Measurements from ENCODE around the gene CHD6.

Gene CHD6

DNA sequence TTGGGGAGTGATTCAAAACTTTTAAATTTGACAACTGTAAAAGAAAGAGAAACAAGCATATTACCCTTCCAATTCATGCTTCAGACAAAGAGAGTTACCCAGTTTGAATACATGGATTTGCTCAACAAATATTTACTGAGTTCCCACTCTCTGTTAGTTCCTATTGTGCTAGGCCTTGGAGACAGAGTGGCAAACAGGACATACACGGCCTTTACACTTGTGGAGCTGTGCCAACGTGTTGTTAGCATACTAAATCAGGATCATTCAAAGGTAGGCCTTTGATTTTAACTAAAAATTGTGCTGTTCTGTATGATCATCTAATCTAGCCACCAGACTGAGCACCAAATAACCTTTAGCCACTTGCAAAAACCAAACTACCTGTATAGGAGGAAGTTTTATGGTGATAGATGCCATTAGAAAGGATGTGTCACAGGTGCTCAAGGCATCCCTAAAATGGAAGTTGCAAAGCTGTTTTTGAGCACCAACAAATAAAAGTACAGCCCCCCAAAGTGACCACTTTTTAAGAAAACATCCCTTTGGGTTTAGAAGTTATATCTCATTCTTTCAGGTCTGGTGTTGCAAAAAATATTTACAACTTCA lies 84.5 kb downstream of the CHD6 start:
- 86 to 94% methylated on average over 2 of the region's 2 CpGs for WGBS, 2 experiments
- Histone ChIP-seq H3K27me3 (ENCODE audit: control insufficient read depth, insufficient read depth, low read length, poor library complexity, severe bottlenecking) (no peaks in the 10 kb centered on the region), H3K4me1 (ENCODE audit: control insufficient read depth, insufficient read depth, low read length) (no peaks in the 10 kb centered on the region), H3K36me3 (ENCODE audit: control insufficient read depth, insufficient read depth, low read length) (peaks cover 10% of the 10 kb centered on the region), H3K9me3 (ENCODE audit: control insufficient read depth, low read length) (peaks cover 3% of the 10 kb centered on the region), H3K4me3 (ENCODE audit: insufficient read depth, low read depth, low read length) (no peak overlapping the region), H3K27ac (ENCODE audit: insufficient read depth, low read depth, low read length, poor library complexity, severe bottlenecking) (no peak overlapping the region)

DNA sequence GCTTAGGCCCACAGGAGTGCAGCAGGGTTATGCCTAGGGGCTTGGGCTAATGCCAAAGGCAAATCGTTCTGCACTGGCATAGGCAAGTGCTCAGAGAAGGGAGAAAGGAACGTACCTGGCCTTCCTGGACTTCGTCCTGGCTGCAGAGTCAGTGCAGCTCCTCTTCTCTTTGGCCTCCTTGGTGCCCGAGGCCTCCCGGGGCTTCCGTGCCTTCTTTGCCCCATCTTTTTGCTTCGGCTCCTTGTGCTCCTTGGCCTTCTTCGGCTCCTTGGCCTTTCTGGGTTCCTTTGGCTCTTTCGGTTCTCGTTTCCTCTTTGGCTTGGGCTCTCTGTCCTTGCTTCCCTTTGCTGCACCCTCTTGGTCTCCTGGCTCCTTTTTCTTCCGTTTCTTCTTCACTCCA lies 85.2 kb downstream of the CHD6 start:
- peaks cover 3% of the 10 kb centered on the region for H3K9me3 ChIP-seq (ENCODE audit: control insufficient read depth, low read length)
- peaks cover 10% of the 10 kb centered on the region for H3K36me3 ChIP-seq (ENCODE audit: control insufficient read depth, insufficient read depth, low read length)
- H3K4me1 ChIP-seq (ENCODE audit: control insufficient read depth, insufficient read depth, low read length), result no peaks in the 10 kb centered on the region
- H3K27me3 ChIP-seq (ENCODE audit: control insufficient read depth, insufficient read depth, low read length, poor library complexity, severe bottlenecking), result no peaks in the 10 kb centered on the region
- H3K4me3 ChIP-seq (ENCODE audit: insufficient read depth, low read depth, low read length), result no peak overlapping the region
- WGBS, 2 experiments, result 95% methylated on average over 11 of the region's 11 CpGs
- no peak overlapping the region for H3K27ac ChIP-seq (ENCODE audit: insufficient read depth, low read depth, low read length, poor library complexity, severe bottlenecking)

DNA sequence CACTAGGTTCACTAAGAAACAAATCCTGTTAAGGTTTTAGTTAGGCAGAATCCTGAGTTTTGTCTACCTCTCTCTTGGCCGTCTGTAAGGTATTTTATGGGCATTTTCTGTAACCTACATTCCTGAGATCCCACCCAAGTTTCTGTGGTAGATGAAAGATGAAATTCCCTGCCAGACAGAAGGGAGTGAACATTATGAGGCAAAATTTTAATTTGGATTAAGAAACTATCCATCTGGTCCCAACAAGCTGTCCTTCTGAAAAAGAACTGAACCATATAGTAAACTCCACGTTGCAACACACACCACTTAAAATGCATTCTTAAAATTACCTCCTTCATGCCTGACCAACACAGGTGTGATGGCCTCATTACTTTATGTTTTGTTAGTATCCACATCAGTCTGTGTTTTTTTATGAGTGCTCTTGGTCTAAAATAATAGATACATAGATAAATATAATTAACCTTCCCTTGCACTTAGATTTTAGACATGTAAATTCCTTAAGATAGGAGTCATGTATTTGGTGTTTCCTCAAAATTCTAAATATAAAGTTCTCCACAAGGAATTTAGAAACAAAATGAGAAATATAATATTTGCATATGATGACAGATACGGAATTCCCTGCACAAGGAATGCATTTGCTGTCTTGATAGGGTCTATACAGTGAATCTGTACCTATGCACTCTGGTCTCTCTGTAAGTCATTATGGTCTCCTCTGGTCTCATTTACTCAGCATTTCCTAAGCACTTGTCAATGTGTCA lies 86.5 kb downstream of the CHD6 start:
- no peaks in the 10 kb centered on the region for H3K9me3 ChIP-seq (ENCODE audit: control insufficient read depth, low read length)
- H3K4me3 ChIP-seq (ENCODE audit: insufficient read depth, low read depth, low read length), result no peak overlapping the region
- 93 to 100% methylated on average over 3 of the region's 3 CpGs for WGBS, 2 experiments
- no peaks in the 10 kb centered on the region for H3K27me3 ChIP-seq (ENCODE audit: control insufficient read depth, insufficient read depth, low read length, poor library complexity, severe bottlenecking)
- no peak overlapping the region for H3K27ac ChIP-seq (ENCODE audit: insufficient read depth, low read depth, low read length, poor library complexity, severe bottlenecking)
- H3K36me3 ChIP-seq (ENCODE audit: control insufficient read depth, insufficient read depth, low read length), result peaks cover 10% of the 10 kb centered on the region
- H3K4me1 ChIP-seq (ENCODE audit: control insufficient read depth, insufficient read depth, low read length), result no peaks in the 10 kb centered on the region

DNA sequence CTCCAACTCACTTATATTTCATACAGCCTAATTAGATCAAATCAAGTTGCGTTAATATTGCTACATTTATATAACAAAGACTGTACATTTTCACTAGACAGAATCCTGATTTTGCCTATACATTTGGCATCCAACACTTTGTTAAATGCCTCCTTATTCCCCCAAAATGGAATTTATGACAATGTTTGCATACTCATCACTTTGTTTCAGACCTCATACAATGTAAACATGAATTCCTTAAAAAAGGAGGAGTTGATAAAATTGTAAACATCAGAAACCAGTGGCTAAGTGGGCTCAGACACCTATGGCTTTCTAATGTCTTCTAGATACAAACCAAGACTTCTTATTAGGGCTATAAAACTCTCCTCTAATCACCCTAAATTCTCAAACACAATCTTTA lies 87.3 kb downstream of the CHD6 start:
- Histone ChIP-seq H3K27ac (ENCODE audit: insufficient read depth, low read depth, low read length, poor library complexity, severe bottlenecking) (no peak overlapping the region), H3K27me3 (ENCODE audit: control insufficient read depth, insufficient read depth, low read length, poor library complexity, severe bottlenecking) (no peaks in the 10 kb centered on the region), H3K4me1 (ENCODE audit: control insufficient read depth, insufficient read depth, low read length) (no peaks in the 10 kb centered on the region), H3K36me3 (ENCODE audit: control insufficient read depth, insufficient read depth, low read length) (peaks cover 10% of the 10 kb centered on the region), H3K4me3 (ENCODE audit: insufficient read depth, low read depth, low read length) (no peak overlapping the region), H3K9me3 (ENCODE audit: control insufficient read depth, low read length) (no peaks in the 10 kb centered on the region)
- 93 to 100% methylated on average over 1 of the region's 1 CpG for WGBS, 2 experiments

DNA sequence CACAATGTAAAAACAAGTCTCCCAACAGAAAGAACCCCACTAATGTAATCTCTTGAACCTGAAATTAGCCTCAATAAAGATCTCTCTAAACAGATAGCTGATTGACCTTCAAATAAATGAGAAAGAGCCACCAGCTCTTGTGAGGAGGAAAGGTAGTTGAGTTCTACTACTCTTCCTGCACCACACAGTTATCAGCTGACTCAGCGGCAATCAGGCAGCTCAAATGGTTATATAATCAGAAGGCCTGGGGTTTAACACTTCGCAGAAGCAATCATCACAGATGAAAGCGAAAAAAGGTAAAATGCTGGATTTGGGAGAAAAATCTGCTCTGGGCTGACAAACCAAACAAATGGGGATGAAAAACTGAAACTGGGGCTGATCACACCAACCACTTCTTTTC lies 91.8 kb downstream of the CHD6 start:
- no peak overlapping the region for H3K4me3 ChIP-seq (ENCODE audit: insufficient read depth, low read depth, low read length)
- H3K9me3 ChIP-seq (ENCODE audit: control insufficient read depth, low read length), result no peaks in the 10 kb centered on the region
- H3K36me3 ChIP-seq (ENCODE audit: control insufficient read depth, insufficient read depth, low read length), result peaks cover 2% of the 10 kb centered on the region
- no peak overlapping the region for H3K27ac ChIP-seq (ENCODE audit: insufficient read depth, low read depth, low read length, poor library complexity, severe bottlenecking)
- H3K27me3 ChIP-seq (ENCODE audit: control insufficient read depth, insufficient read depth, low read length, poor library complexity, severe bottlenecking), result no peaks in the 10 kb centered on the region
- H3K4me1 ChIP-seq (ENCODE audit: control insufficient read depth, insufficient read depth, low read length), result no peaks in the 10 kb centered on the region
- 88 to 93% methylated on average over 3 of the region's 3 CpGs for WGBS, 2 experiments

DNA sequence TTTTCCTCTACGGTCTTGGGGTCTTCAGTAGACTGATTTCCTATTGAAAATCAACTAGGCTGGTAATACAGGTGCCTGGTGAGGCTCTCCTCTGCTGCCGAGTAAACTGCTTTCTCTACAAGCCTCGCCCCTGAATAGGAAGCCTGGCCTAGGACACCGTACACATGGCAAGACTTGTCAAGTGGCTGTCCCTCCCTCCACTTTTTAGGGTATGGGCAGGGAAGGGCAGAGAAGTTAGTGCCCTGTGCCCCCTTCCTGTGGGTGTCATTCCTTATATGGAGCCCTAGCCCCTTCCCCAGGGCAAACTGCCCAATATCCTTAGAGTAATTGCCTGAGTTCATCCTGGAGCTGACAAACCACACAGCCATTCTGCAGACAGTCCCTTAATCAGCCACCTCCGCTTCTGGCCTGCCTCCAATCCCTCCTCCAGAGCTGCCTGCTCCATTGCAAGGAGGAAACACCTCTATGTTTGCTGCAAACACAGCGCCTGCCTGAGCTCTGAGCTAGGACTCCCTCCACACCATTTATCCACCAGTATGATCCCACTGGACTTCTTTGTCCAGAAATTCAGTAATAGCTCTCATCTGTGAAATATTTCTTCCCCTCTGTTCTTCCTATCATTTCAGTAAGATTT lies 93.1 kb downstream of the CHD6 start:
- Histone ChIP-seq H3K27me3 (ENCODE audit: control insufficient read depth, insufficient read depth, low read length, poor library complexity, severe bottlenecking) (no peaks in the 10 kb centered on the region), H3K9me3 (ENCODE audit: control insufficient read depth, low read length) (no peaks in the 10 kb centered on the region), H3K4me3 (ENCODE audit: insufficient read depth, low read depth, low read length) (no peak overlapping the region), H3K4me1 (ENCODE audit: control insufficient read depth, insufficient read depth, low read length) (no peaks in the 10 kb centered on the region), H3K36me3 (ENCODE audit: control insufficient read depth, insufficient read depth, low read length) (no peaks in the 10 kb centered on the region), H3K27ac (ENCODE audit: insufficient read depth, low read depth, low read length, poor library complexity, severe bottlenecking) (no peak overlapping the region)
- WGBS, 2 experiments, result 85 to 92% methylated on average over 6 of the region's 6 CpGs

DNA sequence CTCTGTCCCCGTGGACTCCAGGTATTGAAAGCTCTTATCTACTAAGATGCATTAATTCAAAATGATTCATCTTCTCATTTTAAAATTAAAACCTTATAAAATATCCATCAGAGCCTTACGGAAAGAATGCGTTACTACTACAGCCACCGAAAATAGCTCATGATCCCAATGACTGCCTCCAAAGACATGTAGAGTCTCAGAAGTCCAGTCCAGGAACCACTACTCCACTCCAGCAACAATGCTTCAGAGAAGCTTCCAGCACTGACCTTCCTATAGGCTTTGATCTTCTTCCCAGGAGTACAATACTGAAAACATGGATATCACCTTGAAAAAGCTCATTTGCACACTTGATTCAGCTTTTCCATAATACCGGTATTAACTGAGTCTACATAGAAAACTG lies 94.3 kb downstream of the CHD6 start:
- Histone ChIP-seq H3K27ac (ENCODE audit: insufficient read depth, low read depth, low read length, poor library complexity, severe bottlenecking) (no peak overlapping the region), H3K4me3 (ENCODE audit: insufficient read depth, low read depth, low read length) (no peak overlapping the region), H3K36me3 (ENCODE audit: control insufficient read depth, insufficient read depth, low read length) (no peaks in the 10 kb centered on the region), H3K9me3 (ENCODE audit: control insufficient read depth, low read length) (no peaks in the 10 kb centered on the region), H3K27me3 (ENCODE audit: control insufficient read depth, insufficient read depth, low read length, poor library complexity, severe bottlenecking) (no peaks in the 10 kb centered on the region), H3K4me1 (ENCODE audit: control insufficient read depth, insufficient read depth, low read length) (no peaks in the 10 kb centered on the region)
- WGBS, 2 experiments, result 96% methylated on average over 4 to 5 of the region's 5 CpGs

DNA sequence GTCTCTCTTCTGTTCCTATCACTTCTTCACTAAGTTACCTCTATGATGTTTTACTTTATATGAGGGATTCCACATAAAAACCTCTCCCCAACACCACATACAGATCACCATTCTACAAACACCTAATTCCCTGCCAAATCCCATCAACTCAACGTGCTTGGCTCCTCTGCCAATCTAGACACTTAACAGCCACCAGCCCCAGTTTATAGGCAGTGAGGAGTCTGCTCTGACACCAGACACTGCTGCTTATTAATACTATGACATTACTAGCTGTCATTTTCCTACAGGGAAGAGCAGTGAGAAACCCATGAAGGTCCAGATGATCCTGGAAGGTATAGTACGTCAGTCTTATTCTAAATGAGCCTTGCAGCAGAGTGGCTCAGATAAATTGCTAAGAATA lies 104.3 kb downstream of the CHD6 start:
- Histone ChIP-seq H3K36me3 (ENCODE audit: control insufficient read depth, insufficient read depth, low read length) (peaks cover 6% of the 10 kb centered on the region), H3K4me1 (ENCODE audit: control insufficient read depth, insufficient read depth, low read length) (peaks cover 2% of the 10 kb centered on the region), H3K27ac (ENCODE audit: insufficient read depth, low read depth, low read length, poor library complexity, severe bottlenecking) (no peak overlapping the region), H3K9me3 (ENCODE audit: control insufficient read depth, low read length) (no peaks in the 10 kb centered on the region), H3K27me3 (ENCODE audit: control insufficient read depth, insufficient read depth, low read length, poor library complexity, severe bottlenecking) (no peaks in the 10 kb centered on the region), H3K4me3 (ENCODE audit: insufficient read depth, low read depth, low read length) (no peak overlapping the region)
- 88 to 93% methylated on average over 2 of the region's 2 CpGs for WGBS, 2 experiments

DNA sequence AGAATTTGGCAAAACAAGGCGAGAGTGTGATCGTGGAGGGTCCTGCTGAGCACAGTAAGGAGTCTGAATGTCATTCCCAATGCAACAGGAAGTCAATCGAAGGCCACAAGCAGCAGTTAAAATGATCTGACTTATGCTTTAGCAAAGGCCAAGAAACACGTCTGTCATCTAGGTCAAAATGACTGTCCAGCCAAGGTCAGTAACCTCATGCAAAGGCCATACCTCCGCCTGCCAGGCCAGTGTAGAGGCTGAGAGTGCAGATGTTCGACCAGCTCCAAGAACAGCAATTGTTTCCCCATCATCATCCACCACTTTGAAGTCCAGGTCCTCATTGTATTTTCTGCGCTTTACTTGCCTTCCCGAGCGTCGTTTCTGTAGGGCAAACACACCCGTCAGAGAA lies 105.6 kb downstream of the CHD6 start:
- WGBS, 2 experiments, result 91 to 92% methylated on average over 11 of the region's 11 CpGs

DNA sequence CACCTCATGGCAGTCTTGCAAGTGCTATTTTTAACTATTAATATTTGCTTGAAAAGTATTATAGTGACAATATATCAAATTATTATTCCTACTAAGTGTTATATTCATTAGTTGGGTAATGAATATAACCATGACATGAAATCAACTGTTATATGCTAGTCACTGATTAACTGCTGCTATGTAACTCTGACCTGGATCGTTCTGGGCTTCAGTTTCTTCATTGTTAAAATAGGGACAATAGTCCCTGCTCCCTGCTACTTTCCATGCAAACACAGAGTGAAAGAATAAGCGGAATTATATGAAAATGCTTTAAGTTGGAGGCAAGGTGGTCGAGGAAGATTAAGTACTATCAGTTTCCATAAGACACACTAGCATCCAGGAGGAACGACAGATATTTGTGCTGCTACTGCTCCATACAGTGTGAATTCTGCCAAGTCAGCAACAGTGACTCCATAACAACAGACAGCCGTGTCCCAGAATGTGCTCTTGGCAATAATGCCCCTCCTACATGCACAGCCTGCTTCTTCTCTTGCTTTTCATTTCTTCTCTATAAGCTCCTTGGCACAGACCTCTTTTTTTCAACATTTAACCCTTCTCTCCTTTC lies 107.2 kb downstream of the CHD6 start:
- Histone ChIP-seq H3K27me3 (ENCODE audit: control insufficient read depth, insufficient read depth, low read length, poor library complexity, severe bottlenecking) (no peaks in the 10 kb centered on the region), H3K4me1 (ENCODE audit: control insufficient read depth, insufficient read depth, low read length) (peaks cover 2% of the 10 kb centered on the region), H3K36me3 (ENCODE audit: control insufficient read depth, insufficient read depth, low read length) (peaks cover 6% of the 10 kb centered on the region), H3K9me3 (ENCODE audit: control insufficient read depth, low read length) (no peaks in the 10 kb centered on the region), H3K27ac (ENCODE audit: insufficient read depth, low read depth, low read length, poor library complexity, severe bottlenecking) (no peak overlapping the region), H3K4me3 (ENCODE audit: insufficient read depth, low read depth, low read length) (no peak overlapping the region)
- WGBS, 2 experiments, result 88 to 91% methylated on average over 5 of the region's 5 CpGs

More for the DNA sequence above, 105.6 kb downstream of the CHD6 start:
- peaks cover 6% of the 10 kb centered on the region for H3K36me3 ChIP-seq (ENCODE audit: control insufficient read depth, insufficient read depth, low read length)
- no peaks in the 10 kb centered on the region for H3K27me3 ChIP-seq (ENCODE audit: control insufficient read depth, insufficient read depth, low read length, poor library complexity, severe bottlenecking)
- no peaks in the 10 kb centered on the region for H3K9me3 ChIP-seq (ENCODE audit: control insufficient read depth, low read length)
- H3K4me1 ChIP-seq (ENCODE audit: control insufficient read depth, insufficient read depth, low read length), result peaks cover 2% of the 10 kb centered on the region
- H3K4me3 ChIP-seq (ENCODE audit: insufficient read depth, low read depth, low read length), result no peak overlapping the region
- H3K27ac ChIP-seq (ENCODE audit: insufficient read depth, low read depth, low read length, poor library complexity, severe bottlenecking), result no peak overlapping the region
